Anterior cingulate cortex (tissue), 58 donors: ENCODE results near the gene SPATA3.
A peak's percentile ranks its signal among the peaks of the same experiment; 100 is the strongest.

ENCODE experiments used
- DNase-seq, 58 donors: peaks; one replicate each; lab custom pipeline; 2025; lab: John Stamatoyannopoulos, UW

The SPATA3 gene

GRCh38 chr2:230995821-230996220 lies at the start of gene SPATA3:
SPATA3 (plus strand) TSS chr2:230996121; CDS start chr2:230996234, 113 bp downstream.
- no peak for DNase-seq

- no peak for DNase-seq
These were observed 49.3 kb upstream of the SPATA3 start for GRCh38 chr2:230946429-230947234.

GRCh38 chr2:230947235-230947576 lies 48.7 kb upstream of the SPATA3 start:
- no peak for DNase-seq

GRCh38 chr2:230947908-230948365 lies 48.0 kb upstream of the SPATA3 start:
- DNase-seq: peak in 5 of 58 donors; percentile 8 to 17 (median 14)

- no peak for DNase-seq
These were observed 45.7 kb upstream of the SPATA3 start for GRCh38 chr2:230949966-230950873.

- no peak for DNase-seq
These were observed 45.0 kb upstream of the SPATA3 start for GRCh38 chr2:230950874-230951339.

- DNase-seq: no peak
These were observed 44.5 kb upstream of the SPATA3 start for GRCh38 chr2:230951396-230951795.

- DNase-seq: no peak
These were observed 43.5 kb upstream of the SPATA3 start for GRCh38 chr2:230952226-230952956.

GRCh38 chr2:230953845-230954244 lies 42.1 kb upstream of the SPATA3 start:
- no peak for DNase-seq

- DNase-seq: no peak
These were observed 41.2 kb upstream of the SPATA3 start for GRCh38 chr2:230954746-230955145.

GRCh38 chr2:230955163-230955737 lies 40.7 kb upstream of the SPATA3 start:
- no peak for DNase-seq

- DNase-seq: peak in 6 of 58 donors; percentile 3 to 26 (median 12)
These were observed 38.8 kb upstream of the SPATA3 start for GRCh38 chr2:230956827-230957755.

GRCh38 chr2:230957756-230958391 lies 38.0 kb upstream of the SPATA3 start:
- no peak for DNase-seq

- DNase-seq: no peak
These were observed 36.8 kb upstream of the SPATA3 start for GRCh38 chr2:230958820-230959756.

GRCh38 chr2:230960026-230960425 lies 35.9 kb upstream of the SPATA3 start:
- DNase-seq: no peak

- DNase-seq: no peak
These were observed 34.8 kb upstream of the SPATA3 start for GRCh38 chr2:230961091-230961491.

GRCh38 chr2:230964136-230964730 lies 31.7 kb upstream of the SPATA3 start:
- DNase-seq: no peak
